Heart left ventricle (tissue), 13 donors: Measurements from ENCODE around the gene ERBB3.

Source experiments
- CTCF ChIP-seq, 12 donors: fragments of 200-600 bp; sonication (generic) in 4 of 12; IDR thresholded peaks; one replicate each; pipeline versions ENCODE4 v1.5.0 to v1.8.0; 2018 to 2022; ENCODE audit warnings: antibody characterized with exemption in 12 of 12, mild to moderate bottlenecking in 5 of 12
- POLR2A ChIP-seq, 2 donors: fragments of 450-650 bp; IDR thresholded peaks; one replicate each; pipeline ENCODE4 v1.6.1; 2017; ENCODE audit warnings: antibody characterized with exemption in 2 of 2, mild to moderate bottlenecking in 2 of 2, moderate library complexity in 2 of 2
- donor health status: ischemic (EF 13 %, LVEDD 7.1; RV severe dilation, severe dysfunction).
- donor health status: DM: no; HTN: yes; CAD: no.
- donor health status: DM: no; HTN: no; CAD: no.
- donor health status: ischemic (EF 25% LVEDD 6.9; RV normal size, moderate dysfunction).
- donor health status: ischemic (EF 25% LVEDD 5.7; RV mildly dilated, moderate dysfunction).
- donor health status: ischemic (EF 35%, LVEDD 5.7; RV mildly dilated, moderate dysfunction).
- donor health status: nonischemic (EF 11% LVEDD 7.7; RV severe dilation, severe dysfunction).
- donor health status: DM: yes; HTN: yes; CAD: no.
- donor health status: PGD.
- donor health status: ischemic (EF 29% LVEDD 5.4; RV normal size, mild dysfunction).
- donor health status: nonischemic (EF 23%, LVEDD 6.1; RV moderate dilation, normal function).

DNA sequence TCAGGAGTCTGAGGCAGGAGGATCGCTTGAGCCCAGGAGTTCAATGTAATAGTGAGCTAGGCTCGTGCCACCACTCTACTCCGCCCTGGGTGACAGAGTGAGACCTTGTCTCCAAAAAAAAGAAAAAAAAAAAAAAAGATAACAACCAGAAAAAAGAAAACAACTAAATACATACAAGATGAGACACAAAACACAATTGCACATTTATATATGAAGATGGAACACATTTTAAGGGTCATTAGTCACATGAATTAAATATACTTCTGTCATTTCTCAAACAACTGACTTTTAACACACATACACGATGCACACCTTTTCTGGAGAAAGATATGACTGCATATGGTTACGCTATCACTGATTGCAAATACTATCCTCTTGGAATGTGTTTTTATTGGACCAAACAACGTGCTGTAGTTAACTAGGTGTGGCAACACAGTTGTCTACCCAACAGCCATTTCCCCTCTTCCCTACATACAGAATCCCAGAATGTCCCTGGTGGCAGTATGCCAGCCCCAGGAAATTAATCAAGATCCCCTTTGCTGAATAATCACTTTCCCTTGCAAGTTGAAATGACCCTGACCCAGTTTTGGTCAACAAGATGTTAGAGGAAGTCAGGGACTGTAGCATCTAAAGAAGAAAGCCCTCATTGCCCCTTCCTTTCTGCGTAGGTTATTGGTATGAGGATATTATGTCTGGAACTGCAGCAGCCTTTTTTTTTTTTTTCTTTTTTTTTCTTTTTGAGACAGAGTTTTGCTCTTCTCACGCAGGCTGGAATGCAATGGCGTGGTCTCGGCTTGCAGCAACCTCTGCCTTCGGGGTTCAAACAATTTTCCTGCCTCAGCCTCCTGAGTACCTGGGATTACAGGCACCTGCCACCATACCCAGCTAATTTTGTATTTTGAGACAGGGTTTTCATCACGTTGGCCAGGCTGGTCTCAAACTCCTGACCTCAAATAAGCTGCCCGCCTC lies 66.8 kb downstream of the ERBB3 start:
- TF ChIP-seq POLR2A (IDR thresholded peaks at IDR 0.05): no peak
- no peak for TF ChIP-seq CTCF (IDR thresholded peaks at IDR 0.05)
